PC-9 (cell line): ENCODE data around the gene UBTD1. TPM values are rescaled to one million over a fixed set of nuclear protein-coding genes. Genes with fewer than 3 reads are reported as not detected.

ENCODE experiments used
- BruUV-seq: library from RNA; stranded (reverse); fragments of 400-500 nt; replicated peaks from 2 replicates; lab custom pipeline; 2021; lab: Mats Ljungman, UMichigan
- CTCF ChIA-PET: fragments of 300-600 bp; sonication (Branson Sonifier 250); formaldehyde crosslinking; loops from one replicate; lab custom pipeline; 2022; ENCODE audit warnings: antibody characterized with exemption; lab: Charles Lee
- POLR2A ChIA-PET: fragments of 300-600 bp; sonication (Branson Sonifier 250); formaldehyde crosslinking; loops from one replicate; lab custom pipeline; 2022; ENCODE audit warnings: antibody characterized with exemption; ENCODE audit not compliant: unreplicated experiment; lab: Charles Lee
- DNase-seq, 2 experiments: peaks; one replicate each; pipeline versions ENCODE4 v3.0.0 to v3.0.0-alpha.2; 2015 to 2022; ENCODE audit warnings: mixed read lengths in 1 of 2
- H2AFZ ChIP-seq: fragments of 200-600 bp; sonication (generic); 2 replicates; pipeline ENCODE4 v1.8.1; 2017; ENCODE audit warnings: antibody characterized with exemption
- H3F3A ChIP-seq: fragments of 200-600 bp; sonication (generic); 2 replicates; pipeline ENCODE4 v1.8.1; 2017; ENCODE audit warnings: antibody characterized with exemption, mild to moderate bottlenecking, low read depth; ENCODE audit not compliant: insufficient read depth
- H3K27ac ChIP-seq: fragments of 200-600 bp; sonication (generic); 2 replicates; pipeline ENCODE4 v1.6.1; 2016; ENCODE audit warnings: mixed run types
- H3K27me3 ChIP-seq: fragments of 200-600 bp; sonication (generic); 2 replicates; pipeline ENCODE4 v1.6.1; 2016; ENCODE audit warnings: low read depth, mixed run types; ENCODE audit not compliant: insufficient read depth
- H3K36me3 ChIP-seq: fragments of 200-600 bp; sonication (generic); 2 replicates; pipeline ENCODE4 v1.6.1; 2016; ENCODE audit warnings: low read depth, mixed run types
- H3K4me1 ChIP-seq: fragments of 200-600 bp; sonication (generic); replicated peaks from 2 replicates; pipeline ENCODE4 v1.6.1; 2016; ENCODE audit warnings: mixed run types; ENCODE audit not compliant: insufficient read depth
- H3K4me2 ChIP-seq: fragments of 200-600 bp; sonication (generic); 2 replicates; pipeline ENCODE4 v1.6.1; 2017; ENCODE audit warnings: mixed run types
- H3K4me3 ChIP-seq: fragments of 200-600 bp; sonication (generic); 2 replicates; pipeline ENCODE4 v1.6.1; 2016; ENCODE audit warnings: mixed run types
- H3K79me2 ChIP-seq: fragments of 200-600 bp; sonication (generic); 2 replicates; pipeline ENCODE4 v1.6.1; 2017; ENCODE audit warnings: low read depth, mixed run types
- H3K9me2 ChIP-seq: fragments of 200-600 bp; sonication (generic); 2 replicates; pipeline ENCODE4 v1.8.1; 2017; ENCODE audit warnings: mild to moderate bottlenecking; ENCODE audit not compliant: insufficient read depth
- H3K9me3 ChIP-seq: fragments of 200-600 bp; sonication (generic); 2 replicates; pipeline ENCODE4 v1.8.1; 2016; ENCODE audit warnings: low read depth; ENCODE audit not compliant: insufficient read depth
- H4K20me1 ChIP-seq: fragments of 200-600 bp; sonication (generic); 2 replicates; pipeline ENCODE4 v1.8.1; 2017; ENCODE audit not compliant: insufficient read depth
- EZH2 ChIP-seq: fragments of 200-600 bp; sonication (generic); IDR thresholded peaks from 2 replicates; pipeline ENCODE4 v1.8.0; 2017; ENCODE audit warnings: antibody characterized with exemption, low read depth
- intact Hi-C: fragments of 100-400 bp; cut with micrococcal nuclease; formaldehyde crosslinking; loops from one replicate; pipeline ENCODE4 v1.10.0; 2022; ENCODE audit not compliant: unreplicated experiment
- total RNA-seq: library from RNA; stranded (reverse); gene quantifications from 2 replicates; pipeline ENCODE4 v1.2.3, GENCODE V29; 2021
- TF ChIP-seq, protein P1 (sequence below): fragments of 200-600 bp; sonication (generic); conservative IDR thresholded peaks from 2 replicates; pipeline ENCODE4 v1.6.1; 2017; ENCODE audit warnings: mixed run types, antibody characterized with exemption, mild to moderate bottlenecking, moderate library complexity

UBTD1 gene
- total RNA-seq, 1 experiment from 2014 or later, result 17.1 TPM

DNA sequence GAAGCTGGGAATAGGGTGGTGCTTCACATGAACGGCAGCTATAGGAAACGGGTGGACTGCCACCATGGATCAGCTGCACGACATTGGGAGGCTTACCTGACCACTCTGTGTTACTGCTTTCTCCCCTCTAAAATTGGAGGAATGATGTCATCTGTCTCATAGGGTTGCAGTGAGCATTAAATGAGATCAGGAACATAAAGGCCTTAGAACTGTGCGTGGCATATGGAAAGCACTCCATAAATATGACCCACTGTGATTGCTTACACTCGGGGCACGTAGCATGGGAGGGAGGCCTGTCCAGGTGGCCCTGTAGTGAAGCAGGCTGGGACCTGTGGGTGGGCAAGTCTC, 100.5 kb downstream of the UBTD1 start:
- no peaks in the 10 kb centered on the region for H4K20me1 ChIP-seq
- CTCF ChIA-PET, result no interaction called here
- H3K9me2 ChIP-seq, result no peaks in the 10 kb centered on the region
- no peaks in the 10 kb centered on the region for H3K79me2 ChIP-seq
- TF ChIP-seq, protein P1, sequence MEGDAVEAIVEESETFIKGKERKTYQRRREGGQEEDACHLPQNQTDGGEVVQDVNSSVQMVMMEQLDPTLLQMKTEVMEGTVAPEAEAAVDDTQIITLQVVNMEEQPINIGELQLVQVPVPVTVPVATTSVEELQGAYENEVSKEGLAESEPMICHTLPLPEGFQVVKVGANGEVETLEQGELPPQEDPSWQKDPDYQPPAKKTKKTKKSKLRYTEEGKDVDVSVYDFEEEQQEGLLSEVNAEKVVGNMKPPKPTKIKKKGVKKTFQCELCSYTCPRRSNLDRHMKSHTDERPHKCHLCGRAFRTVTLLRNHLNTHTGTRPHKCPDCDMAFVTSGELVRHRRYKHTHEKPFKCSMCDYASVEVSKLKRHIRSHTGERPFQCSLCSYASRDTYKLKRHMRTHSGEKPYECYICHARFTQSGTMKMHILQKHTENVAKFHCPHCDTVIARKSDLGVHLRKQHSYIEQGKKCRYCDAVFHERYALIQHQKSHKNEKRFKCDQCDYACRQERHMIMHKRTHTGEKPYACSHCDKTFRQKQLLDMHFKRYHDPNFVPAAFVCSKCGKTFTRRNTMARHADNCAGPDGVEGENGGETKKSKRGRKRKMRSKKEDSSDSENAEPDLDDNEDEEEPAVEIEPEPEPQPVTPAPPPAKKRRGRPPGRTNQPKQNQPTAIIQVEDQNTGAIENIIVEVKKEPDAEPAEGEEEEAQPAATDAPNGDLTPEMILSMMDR, result no peak
- TF ChIP-seq EZH2, result no peak
- H3K4me3 ChIP-seq, result no peak overlapping the region
- H3K4me2 ChIP-seq, result no peak overlapping the region
- H3K27me3 ChIP-seq, result no peaks in the 10 kb centered on the region
- DNase-seq, result no peak
- no peak overlapping the region for H2AFZ ChIP-seq
- H3K4me1 ChIP-seq, result peaks cover 28% of the 10 kb centered on the region
- intact Hi-C loops, result no loop called here
- no TSS peak for BruUV-seq
- H3K27ac ChIP-seq, result no peak overlapping the region
- no peaks in the 10 kb centered on the region for H3K9me3 ChIP-seq
- POLR2A ChIA-PET, result no interaction called here
- H3K36me3 ChIP-seq, result no peaks in the 10 kb centered on the region
- peaks cover 15% of the 10 kb centered on the region; the same call in 1 of the 2 replicates for H3F3A ChIP-seq

DNA sequence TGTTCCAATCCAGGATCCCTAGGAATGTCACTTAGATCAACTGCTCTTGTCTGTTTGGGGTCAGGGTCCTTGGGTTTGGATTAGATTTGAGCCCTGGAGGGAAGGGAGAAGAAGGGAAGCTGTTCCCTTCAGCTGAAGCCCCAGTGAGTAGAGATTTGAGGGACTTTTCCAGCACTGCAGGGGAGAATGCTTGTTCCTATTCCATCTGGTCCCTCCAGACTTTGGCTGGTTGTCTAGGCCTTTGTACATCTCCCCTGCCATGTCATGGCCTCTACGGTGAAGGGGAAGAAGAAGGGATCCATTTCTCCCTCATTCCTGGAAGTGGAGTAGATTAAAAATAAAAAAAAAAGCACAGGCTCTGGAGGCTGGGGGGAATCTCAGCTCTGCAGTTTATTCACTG, 101.9 kb downstream of the UBTD1 start:
- peaks cover 26% of the 10 kb centered on the region for H3K4me1 ChIP-seq
- no peaks in the 10 kb centered on the region for H3K9me3 ChIP-seq
- no peak overlapping the region for H3K27ac ChIP-seq
- POLR2A ChIA-PET, result interaction anchor here (0.7 kb wide), 1 partner anchor 1634 kb away, joined by 5 read pairs; no protein-coding TSS in a partner anchor
- peaks cover 8% of the 10 kb centered on the region; the same call in 1 of the 2 replicates for H3F3A ChIP-seq
- BruUV-seq, result no TSS peak
- no peaks in the 10 kb centered on the region for H4K20me1 ChIP-seq
- TF ChIP-seq, protein P1, result no peak
- no peak for TF ChIP-seq EZH2
- intact Hi-C loops, result no loop called here
- no peaks in the 10 kb centered on the region for H3K9me2 ChIP-seq
- H3K27me3 ChIP-seq, result no peaks in the 10 kb centered on the region
- no peaks in the 10 kb centered on the region for H3K36me3 ChIP-seq
- no peak for DNase-seq
- H3K4me3 ChIP-seq, result no peak overlapping the region
- no peaks in the 10 kb centered on the region for H3K79me2 ChIP-seq
- no peak overlapping the region for H2AFZ ChIP-seq
- CTCF ChIA-PET, result interaction anchor here (0.6 kb wide), 1 partner anchor 9 kb away, joined by 3 read pairs; no protein-coding TSS in a partner anchor
- H3K4me2 ChIP-seq, result no peak overlapping the region

DNA sequence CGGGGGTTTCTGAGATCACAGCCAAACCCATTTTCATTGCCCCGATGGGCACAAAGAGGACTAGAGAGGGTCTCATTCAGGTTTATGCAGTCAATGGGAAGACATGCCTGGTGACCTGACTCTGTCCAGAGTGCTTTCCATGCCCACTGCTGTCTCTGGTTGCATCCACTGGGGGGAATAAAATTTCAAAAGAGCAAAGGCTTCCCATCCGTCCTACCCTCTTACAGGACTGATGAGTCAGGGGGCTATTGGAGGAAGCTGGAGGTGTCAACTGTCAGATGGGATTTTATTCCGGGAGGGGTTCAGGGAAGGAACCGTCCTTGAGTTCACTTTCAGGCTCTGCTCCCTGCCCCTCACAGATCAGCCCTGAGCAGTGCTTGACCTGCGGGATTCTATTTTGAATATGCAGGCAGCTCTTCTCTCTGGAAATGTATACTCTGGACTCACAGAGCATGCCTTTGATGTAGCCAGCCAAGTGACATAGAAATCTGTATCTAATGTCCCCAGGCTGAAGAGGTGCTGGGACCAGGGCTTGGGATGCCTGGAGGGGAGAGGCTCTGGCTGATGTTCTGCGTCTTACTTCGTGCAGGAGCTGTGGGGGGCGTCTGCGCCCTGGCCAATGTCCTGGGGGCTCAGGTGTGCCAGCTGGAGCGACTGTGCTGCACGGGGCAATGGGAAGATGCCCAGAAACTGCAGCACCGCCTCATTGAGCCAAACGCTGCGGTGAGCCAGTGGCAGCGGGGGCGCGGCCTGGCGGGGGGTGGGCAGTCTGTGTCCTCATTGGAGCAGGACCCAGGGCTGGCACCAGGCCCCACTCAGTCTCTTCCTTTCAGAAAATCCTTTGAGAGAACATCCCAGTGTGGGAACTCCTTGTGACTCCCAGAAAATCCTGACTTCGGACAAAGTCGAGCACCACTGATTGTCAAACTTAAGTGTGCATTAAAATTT, 102.8 kb downstream of the UBTD1 start:
- ChIA-PET POLR2A (no interaction called here), CTCF (no interaction called here)
- no peak for DNase-seq
- no peak overlapping the region for H2AFZ ChIP-seq
- H3F3A ChIP-seq, result no peaks in the 10 kb centered on the region
- BruUV-seq, result no TSS peak
- H3K9me3 ChIP-seq, result no peaks in the 10 kb centered on the region
- no peak overlapping the region for H3K4me3 ChIP-seq
- H4K20me1 ChIP-seq, result no peaks in the 10 kb centered on the region
- H3K9me2 ChIP-seq, result no peaks in the 10 kb centered on the region
- no peak overlapping the region for H3K4me2 ChIP-seq
- TF ChIP-seq EZH2, result no peak
- TF ChIP-seq, protein P1, result no peak
- no peaks in the 10 kb centered on the region for H3K27me3 ChIP-seq
- peaks cover 17% of the 10 kb centered on the region for H3K4me1 ChIP-seq
- intact Hi-C loops, result no loop called here
- H3K36me3 ChIP-seq, result no peaks in the 10 kb centered on the region
- H3K79me2 ChIP-seq, result no peaks in the 10 kb centered on the region
- H3K27ac ChIP-seq, result no peak overlapping the region
